ENCODE measurements around the gene PYGB.

PYGB gene

GRCh38 chr20:25280574-25281535, 33.0 kb downstream of the PYGB start:
- peaks cover 7% of the 10 kb centered on the region for H3K36me3 ChIP-seq (ENCODE audit: insufficient read depth, low read length)
- no peaks in the 10 kb centered on the region for H3K9me3 ChIP-seq (ENCODE audit: control insufficient read depth, insufficient read depth, low read length)
- no peak overlapping the region for H3K9ac ChIP-seq (ENCODE audit: low read depth, low read length)
- no peaks in the 10 kb centered on the region for H3K4me1 ChIP-seq (ENCODE audit: insufficient read depth, low read length)

DNA sequence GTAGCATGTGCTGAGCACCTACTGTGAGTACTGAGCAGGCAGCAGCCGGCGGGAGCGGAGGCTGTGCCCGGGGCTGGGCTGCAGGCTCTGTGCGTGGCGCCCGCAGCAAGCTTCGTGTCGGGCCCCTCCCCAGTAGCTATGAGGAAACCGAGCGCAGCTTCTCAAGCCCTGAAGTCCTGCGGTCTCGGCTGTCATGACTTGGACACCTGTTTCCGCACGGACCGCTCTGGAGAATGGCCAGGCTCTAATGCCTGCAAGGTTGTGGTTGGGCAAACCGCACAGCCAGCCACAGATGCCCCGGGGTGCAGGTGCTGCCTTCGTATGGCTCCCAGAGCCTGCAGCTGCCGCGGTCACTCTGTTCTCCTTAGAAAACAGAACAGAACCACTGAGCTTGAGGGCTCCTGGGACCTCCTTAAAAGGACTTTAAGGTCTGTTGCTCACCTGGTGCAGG, 33.7 kb downstream of the PYGB start:
- no peaks in the 10 kb centered on the region for H3K9me3 ChIP-seq (ENCODE audit: control insufficient read depth, insufficient read depth, low read length)
- no peaks in the 10 kb centered on the region for H3K4me1 ChIP-seq (ENCODE audit: insufficient read depth, low read length)
- no peak overlapping the region for H3K9ac ChIP-seq (ENCODE audit: low read depth, low read length)
- peaks cover 10% of the 10 kb centered on the region for H3K36me3 ChIP-seq (ENCODE audit: insufficient read depth, low read length)

DNA sequence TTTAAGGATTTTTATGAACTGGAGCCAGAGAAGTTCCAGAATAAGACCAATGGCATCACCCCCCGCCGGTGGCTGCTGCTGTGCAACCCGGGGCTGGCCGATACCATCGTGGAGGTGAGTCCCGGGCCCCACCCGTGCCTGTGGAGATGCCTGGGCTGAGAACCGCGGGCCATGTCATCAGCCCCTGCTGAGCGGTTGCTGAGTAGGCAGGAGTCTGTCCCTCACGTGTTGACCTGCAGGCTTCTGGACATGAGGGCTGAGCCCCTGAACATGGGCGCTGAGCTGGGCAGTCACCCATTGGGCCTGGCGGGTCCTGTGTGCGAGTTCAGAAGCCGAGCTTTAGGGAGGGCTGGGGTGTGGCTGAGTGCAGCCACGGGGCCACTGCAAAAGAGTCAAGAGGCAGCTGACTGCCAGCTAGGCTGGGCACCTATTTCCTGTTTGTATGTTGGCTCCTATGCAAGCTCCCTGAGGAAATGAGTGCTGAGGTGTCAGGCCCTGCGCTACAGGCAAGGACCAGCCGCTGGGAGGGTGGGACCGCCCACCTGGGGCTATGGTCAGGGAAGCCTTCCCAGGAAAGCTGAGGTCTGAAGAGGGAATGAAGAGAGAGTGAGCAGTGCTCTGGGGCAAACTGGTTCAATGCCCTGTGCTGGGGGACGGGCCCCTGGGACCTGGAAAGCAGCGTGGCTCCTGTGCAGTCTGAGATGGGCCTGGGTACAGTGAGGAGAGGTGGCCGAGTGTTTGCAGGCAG, 34.3 kb downstream of the PYGB start:
- H3K4me1 ChIP-seq (ENCODE audit: insufficient read depth, low read length) = no peaks in the 10 kb centered on the region
- H3K9ac ChIP-seq (ENCODE audit: low read depth, low read length) = no peak overlapping the region
- H3K9me3 ChIP-seq (ENCODE audit: control insufficient read depth, insufficient read depth, low read length) = no peaks in the 10 kb centered on the region
- H3K36me3 ChIP-seq (ENCODE audit: insufficient read depth, low read length) = peaks cover 10% of the 10 kb centered on the region

DNA sequence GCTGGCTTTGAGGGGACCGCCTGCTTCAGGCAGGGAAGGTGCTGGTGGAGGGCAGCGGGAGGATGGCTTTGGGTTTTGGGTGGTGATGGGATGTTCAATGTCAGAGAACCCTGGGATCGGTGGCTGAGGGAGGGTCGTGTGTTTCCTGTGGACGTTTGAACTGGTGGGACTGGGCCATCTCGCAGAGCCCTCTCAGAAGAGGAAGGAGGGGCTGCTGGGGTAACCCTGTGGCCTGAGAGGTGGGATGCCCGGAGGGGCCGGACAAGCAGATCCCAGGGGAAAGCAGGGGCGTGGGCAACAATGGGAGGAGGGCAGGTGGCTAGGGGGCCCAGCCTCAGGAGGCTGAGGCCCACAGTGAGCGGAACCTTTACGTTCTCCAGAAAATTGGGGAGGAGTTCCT, 34.9 kb downstream of the PYGB start:
- Histone ChIP-seq H3K36me3 (ENCODE audit: insufficient read depth, low read length) (peaks cover 10% of the 10 kb centered on the region), H3K4me1 (ENCODE audit: insufficient read depth, low read length) (no peaks in the 10 kb centered on the region), H3K9me3 (ENCODE audit: control insufficient read depth, insufficient read depth, low read length) (no peaks in the 10 kb centered on the region), H3K9ac (ENCODE audit: low read depth, low read length) (no peak overlapping the region)

DNA sequence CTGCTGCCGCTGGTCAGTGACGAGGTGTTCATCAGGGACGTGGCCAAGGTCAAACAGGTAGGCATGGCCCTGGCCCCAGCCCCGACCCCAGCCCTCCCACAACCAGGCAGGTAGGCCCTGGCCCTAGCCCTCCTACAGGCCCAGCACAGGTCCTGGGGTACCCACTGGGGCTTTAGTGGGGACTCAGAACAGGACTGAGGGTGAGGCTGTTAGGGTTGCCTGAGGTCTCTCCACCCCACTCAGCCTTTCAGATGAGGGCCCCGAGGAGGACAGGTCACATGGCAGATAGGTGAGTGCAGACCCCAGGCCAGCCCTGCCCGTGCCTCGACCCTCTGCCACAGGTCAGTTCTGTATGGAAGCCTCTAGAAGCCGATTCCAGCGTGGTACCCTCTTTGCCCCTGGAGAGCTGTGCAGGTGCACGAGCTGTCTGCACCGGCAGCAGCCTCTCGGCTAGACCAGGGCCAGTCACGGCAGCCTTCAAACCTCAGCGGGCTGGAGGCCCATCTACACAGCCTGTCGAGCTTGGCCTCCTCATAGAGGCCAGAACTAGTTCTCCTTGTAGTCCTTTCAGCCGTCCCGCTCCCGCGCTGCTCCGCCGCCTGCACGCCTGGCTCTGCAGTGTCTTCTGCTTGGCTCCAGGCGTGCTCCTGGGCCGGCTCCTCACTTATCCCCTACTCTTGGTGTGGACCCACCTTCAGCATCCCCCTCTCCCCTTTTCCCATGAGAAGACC, 35.5 kb downstream of the PYGB start:
- no peak overlapping the region for H3K9ac ChIP-seq (ENCODE audit: low read depth, low read length)
- H3K4me1 ChIP-seq (ENCODE audit: insufficient read depth, low read length) = no peaks in the 10 kb centered on the region
- H3K36me3 ChIP-seq (ENCODE audit: insufficient read depth, low read length) = peaks cover 10% of the 10 kb centered on the region
- no peaks in the 10 kb centered on the region for H3K9me3 ChIP-seq (ENCODE audit: control insufficient read depth, insufficient read depth, low read length)

DNA sequence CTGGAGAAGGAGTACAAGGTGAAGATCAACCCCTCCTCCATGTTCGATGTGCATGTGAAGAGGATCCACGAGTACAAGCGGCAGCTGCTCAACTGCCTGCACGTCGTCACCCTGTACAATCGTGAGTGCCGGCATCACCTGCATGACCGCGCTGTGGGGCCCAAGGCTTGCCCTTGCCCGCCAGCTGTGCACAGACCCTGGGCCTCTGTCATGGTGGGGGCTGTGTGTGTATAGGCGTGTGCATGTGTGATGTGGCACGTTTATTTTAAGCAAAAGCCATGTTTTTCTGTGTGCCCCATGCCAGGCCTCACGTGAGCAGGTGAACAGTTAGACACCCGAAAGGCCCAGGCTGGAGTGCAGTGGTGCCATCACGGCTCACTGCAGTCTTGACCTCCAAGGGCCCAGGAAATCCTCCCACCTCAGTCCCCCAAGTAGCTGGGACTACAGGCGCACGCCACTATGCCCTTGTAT, 36.3 kb downstream of the PYGB start:
- H3K9me3 ChIP-seq (ENCODE audit: control insufficient read depth, insufficient read depth, low read length) = no peaks in the 10 kb centered on the region
- no peaks in the 10 kb centered on the region for H3K4me1 ChIP-seq (ENCODE audit: insufficient read depth, low read length)
- no peak overlapping the region for H3K9ac ChIP-seq (ENCODE audit: low read depth, low read length)
- peaks cover 14% of the 10 kb centered on the region for H3K36me3 ChIP-seq (ENCODE audit: insufficient read depth, low read length)

- Histone ChIP-seq H3K36me3 (ENCODE audit: insufficient read depth, low read length) (peaks cover 21% of the 10 kb centered on the region), H3K9ac (ENCODE audit: low read depth, low read length) (no peak overlapping the region), H3K4me1 (ENCODE audit: insufficient read depth, low read length) (no peaks in the 10 kb centered on the region), H3K9me3 (ENCODE audit: control insufficient read depth, insufficient read depth, low read length) (no peaks in the 10 kb centered on the region)
Observed at GRCh38 chr20:25285091-25285647, 37.3 kb downstream of the PYGB start.

GRCh38 chr20:25285856-25286798, 38.2 kb downstream of the PYGB start:
- H3K36me3 ChIP-seq (ENCODE audit: insufficient read depth, low read length) = peaks cover 26% of the 10 kb centered on the region

GRCh38 chr20:25286917-25287316, 39.0 kb downstream of the PYGB start:
- Histone ChIP-seq H3K9me3 (ENCODE audit: control insufficient read depth, insufficient read depth, low read length) (no peaks in the 10 kb centered on the region), H3K36me3 (ENCODE audit: insufficient read depth, low read length) (peaks cover 25% of the 10 kb centered on the region), H3K9ac (ENCODE audit: low read depth, low read length) (no peak overlapping the region), H3K4me1 (ENCODE audit: insufficient read depth, low read length) (no peaks in the 10 kb centered on the region)

More at GRCh38 chr20:25285856-25286798, 38.2 kb downstream of the PYGB start:
- Histone ChIP-seq H3K9ac (ENCODE audit: low read depth, low read length) (no peak overlapping the region), H3K9me3 (ENCODE audit: control insufficient read depth, insufficient read depth, low read length) (no peaks in the 10 kb centered on the region), H3K4me1 (ENCODE audit: insufficient read depth, low read length) (no peaks in the 10 kb centered on the region)

GRCh38 chr20:25287631-25288290, 39.9 kb downstream of the PYGB start:
- Histone ChIP-seq H3K4me1 (ENCODE audit: insufficient read depth, low read length) (no peaks in the 10 kb centered on the region), H3K36me3 (ENCODE audit: insufficient read depth, low read length) (peaks cover 22% of the 10 kb centered on the region), H3K9me3 (ENCODE audit: control insufficient read depth, insufficient read depth, low read length) (no peaks in the 10 kb centered on the region)

DNA sequence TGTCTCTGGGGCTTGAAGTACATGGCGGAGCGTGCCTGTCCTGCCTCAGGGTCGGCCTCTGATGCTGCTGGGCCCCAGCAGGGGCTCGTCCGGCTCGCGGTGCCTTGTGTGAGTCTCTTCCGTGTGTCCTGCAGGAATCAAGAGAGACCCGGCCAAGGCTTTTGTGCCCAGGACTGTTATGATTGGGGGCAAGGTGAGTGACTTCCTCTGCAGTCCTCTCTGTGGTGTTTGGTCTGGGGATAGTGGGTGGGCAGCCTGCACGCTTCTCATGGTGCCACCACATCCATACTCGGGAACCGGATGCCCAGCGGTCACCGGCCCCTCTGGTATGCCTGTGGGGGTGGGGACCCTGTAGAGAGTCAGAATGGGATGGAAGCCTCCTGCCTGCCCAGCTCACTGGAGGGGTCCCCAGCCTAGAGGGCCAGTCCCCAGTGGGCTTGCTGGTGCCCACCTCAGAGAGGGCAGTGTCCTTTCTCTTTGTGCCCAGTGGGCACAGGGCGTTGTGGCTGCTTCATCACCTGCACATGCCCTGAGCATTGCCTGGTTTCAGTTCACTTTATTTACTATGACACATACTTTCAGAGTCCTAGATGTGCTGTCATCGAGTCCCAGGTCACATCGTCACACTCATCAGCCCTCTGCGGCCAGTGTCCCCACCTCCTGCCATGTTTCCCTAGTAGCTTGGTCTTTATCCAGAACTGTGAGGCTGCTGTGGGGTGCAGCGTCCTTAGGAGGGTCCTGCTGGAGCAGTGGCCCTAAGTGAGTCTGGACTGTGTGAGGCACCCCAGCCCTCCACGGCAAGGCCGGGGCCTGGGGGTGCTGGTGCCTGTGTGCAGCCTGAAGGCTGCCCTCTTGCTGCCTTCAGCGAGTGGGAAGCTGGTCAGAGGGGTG, 40.7 kb downstream of the PYGB start:
- H3K4me1 ChIP-seq (ENCODE audit: insufficient read depth, low read length) = no peaks in the 10 kb centered on the region

More at GRCh38 chr20:25287631-25288290, 39.9 kb downstream of the PYGB start:
- no peak overlapping the region for H3K9ac ChIP-seq (ENCODE audit: low read depth, low read length)

More for the DNA sequence above, 40.7 kb downstream of the PYGB start:
- no peaks in the 10 kb centered on the region for H3K9me3 ChIP-seq (ENCODE audit: control insufficient read depth, insufficient read depth, low read length)
- peaks cover 22% of the 10 kb centered on the region for H3K36me3 ChIP-seq (ENCODE audit: insufficient read depth, low read length)
- no peak overlapping the region for H3K9ac ChIP-seq (ENCODE audit: low read depth, low read length)
